Mammary epithelial cell (primary cell): ENCODE data around the gene ADARB2.

Experiments used
- EZH2 ChIP-seq: IDR thresholded peaks from 2 replicates; pipeline ENCODE4 v1.6.1; 2012; ENCODE audit warnings: low read length, inconsistent platforms, borderline replicate concordance
- TF ChIP-seq, protein P1 (sequence below), 2 donors: IDR thresholded peaks in 1 of 2; conservative IDR thresholded peaks in 1 of 2; 2 replicates each; pipeline ENCODE4 v1.5.1; 2011 to 2012; ENCODE audit warnings: inconsistent platforms in 2 of 2, low read length in 2 of 2, mild to moderate bottlenecking in 2 of 2, control low read depth in 1 of 2, low read depth in 1 of 2; ENCODE audit not compliant: insufficient read depth in 1 of 2; ENCODE audit errors: extremely low read depth in 1 of 2

DNA sequence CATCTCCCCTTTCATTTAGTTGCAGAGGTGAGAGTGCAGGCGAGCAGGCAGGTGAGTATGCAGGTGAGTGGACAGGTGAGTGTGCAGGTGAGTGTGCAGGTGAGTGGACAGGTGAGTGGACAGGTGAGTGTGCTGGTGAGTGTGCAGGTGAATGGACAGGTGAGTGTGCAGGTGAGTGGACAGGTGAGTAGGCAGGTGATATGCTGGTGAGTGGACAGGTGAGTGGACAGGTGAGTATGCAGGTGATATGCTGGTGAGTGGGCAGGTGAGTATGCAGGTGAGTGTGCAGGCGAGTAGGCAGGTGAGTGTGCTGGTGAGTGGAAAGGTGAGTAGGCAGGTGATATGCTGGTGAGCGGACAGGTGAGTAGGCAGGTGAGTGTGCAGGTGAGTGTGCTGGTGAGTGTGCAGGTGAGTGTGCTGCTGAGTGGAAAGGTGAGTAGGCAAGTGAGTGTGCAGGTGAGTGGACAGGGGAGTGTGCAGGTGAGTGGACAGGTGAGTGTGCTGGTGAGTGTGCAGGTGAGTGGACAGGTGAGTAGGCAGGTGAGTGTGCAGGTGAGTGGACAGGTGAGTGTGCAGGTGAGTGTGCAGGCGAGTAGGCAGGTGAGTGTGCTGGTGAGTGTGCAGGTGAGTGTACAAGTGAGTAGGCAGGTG, 165.6 kb downstream of the ADARB2 start:
- TF ChIP-seq, protein P1, sequence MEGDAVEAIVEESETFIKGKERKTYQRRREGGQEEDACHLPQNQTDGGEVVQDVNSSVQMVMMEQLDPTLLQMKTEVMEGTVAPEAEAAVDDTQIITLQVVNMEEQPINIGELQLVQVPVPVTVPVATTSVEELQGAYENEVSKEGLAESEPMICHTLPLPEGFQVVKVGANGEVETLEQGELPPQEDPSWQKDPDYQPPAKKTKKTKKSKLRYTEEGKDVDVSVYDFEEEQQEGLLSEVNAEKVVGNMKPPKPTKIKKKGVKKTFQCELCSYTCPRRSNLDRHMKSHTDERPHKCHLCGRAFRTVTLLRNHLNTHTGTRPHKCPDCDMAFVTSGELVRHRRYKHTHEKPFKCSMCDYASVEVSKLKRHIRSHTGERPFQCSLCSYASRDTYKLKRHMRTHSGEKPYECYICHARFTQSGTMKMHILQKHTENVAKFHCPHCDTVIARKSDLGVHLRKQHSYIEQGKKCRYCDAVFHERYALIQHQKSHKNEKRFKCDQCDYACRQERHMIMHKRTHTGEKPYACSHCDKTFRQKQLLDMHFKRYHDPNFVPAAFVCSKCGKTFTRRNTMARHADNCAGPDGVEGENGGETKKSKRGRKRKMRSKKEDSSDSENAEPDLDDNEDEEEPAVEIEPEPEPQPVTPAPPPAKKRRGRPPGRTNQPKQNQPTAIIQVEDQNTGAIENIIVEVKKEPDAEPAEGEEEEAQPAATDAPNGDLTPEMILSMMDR (conservative IDR thresholded peaks at IDR 0.05 in 1 of 2, IDR thresholded peaks at IDR 0.05 in 1 of 2; ENCODE audit: extremely low read depth in 1 of 2, insufficient read depth in 1 of 2, low read depth in 1 of 2, low read length in 2 of 2) = no peak
- no peak for TF ChIP-seq EZH2
